H9 (cell line): ENCODE results near the gene NUP210. TPM values are rescaled to one million over a fixed set of nuclear protein-coding genes. Genes with fewer than 3 reads are reported as not detected.

Experiments
- DNase-seq: peaks from one replicate; pipeline ENCODE4 v3.0.0-alpha.2; 2017
- H2AFZ ChIP-seq: one replicate; pipeline ENCODE4 v1.6.1; 2013; ENCODE audit warnings: mild to moderate bottlenecking, low read length, control low read depth, moderate library complexity
- H2AK5ac ChIP-seq: 2 replicates; pipeline ENCODE4 v1.6.1; 2013; ENCODE audit warnings: low read length, control low read depth, mixed read lengths; ENCODE audit not compliant: insufficient read length
- H2BK120ac ChIP-seq: one replicate; pipeline ENCODE4 v1.6.1; 2013; ENCODE audit warnings: low read depth, mild to moderate bottlenecking, low read length, control low read depth, inconsistent platforms; ENCODE audit not compliant: poor library complexity, severe bottlenecking
- H2BK12ac ChIP-seq: 2 replicates; pipeline ENCODE4 v1.6.1; 2013; ENCODE audit warnings: low read length, control low read depth, mixed read lengths, low read depth; ENCODE audit not compliant: insufficient read length
- H2BK15ac ChIP-seq: 2 replicates; pipeline ENCODE4 v1.6.1; 2013; ENCODE audit warnings: low read depth, low read length, control low read depth
- H2BK20ac ChIP-seq: one replicate; pipeline ENCODE4 v1.6.1; 2013; ENCODE audit warnings: low read depth, mild to moderate bottlenecking, low read length, control low read depth, inconsistent platforms; ENCODE audit not compliant: poor library complexity, severe bottlenecking
- H2BK5ac ChIP-seq: 2 replicates; pipeline ENCODE4 v1.6.1; 2013; ENCODE audit warnings: low read length, control low read depth, mixed read lengths; ENCODE audit not compliant: insufficient read length
- H3K14ac ChIP-seq: 2 replicates; pipeline ENCODE4 v1.6.1; 2013; ENCODE audit warnings: low read length, control low read depth; ENCODE audit not compliant: insufficient read depth
- H3K18ac ChIP-seq: 2 replicates; pipeline ENCODE4 v1.6.1; 2013; ENCODE audit warnings: low read depth, mild to moderate bottlenecking, mixed read lengths, low read length, control low read depth; ENCODE audit not compliant: insufficient read length
- H3K23ac ChIP-seq: 2 replicates; pipeline ENCODE4 v1.6.1; 2013; ENCODE audit warnings: low read length, control low read depth, mixed read lengths, low read depth; ENCODE audit not compliant: insufficient read length
- H3K23me2 ChIP-seq: 2 replicates; pipeline ENCODE4 v1.6.1; 2013; ENCODE audit warnings: low read depth, mild to moderate bottlenecking, mixed read lengths, low read length, control low read depth; ENCODE audit not compliant: insufficient read length, poor library complexity, severe bottlenecking
- H3K27ac ChIP-seq: 2 replicates; pipeline ENCODE4 v1.5.1; 2013; ENCODE audit warnings: low read length, control low read depth, mixed read lengths, low read depth; ENCODE audit not compliant: insufficient read length
- H3K27me3 ChIP-seq: 2 replicates; pipeline ENCODE4 v1.6.1; 2013; ENCODE audit warnings: low read length, control low read depth, inconsistent platforms; ENCODE audit not compliant: insufficient read depth
- H3K4ac ChIP-seq: 2 replicates; pipeline ENCODE4 v1.6.1; 2013; ENCODE audit warnings: low read depth, mild to moderate bottlenecking, control low read depth, inconsistent platforms, low read length, moderate library complexity
- H3K4me1 ChIP-seq: 2 replicates; pipeline ENCODE4 v1.6.1; 2013; ENCODE audit warnings: low read length, control low read depth, inconsistent platforms; ENCODE audit not compliant: insufficient read depth
- H3K4me2 ChIP-seq: 2 replicates; pipeline ENCODE4 v1.6.1; 2013; ENCODE audit warnings: low read length, control low read depth, mixed read lengths; ENCODE audit not compliant: insufficient read length, insufficient read depth
- H3K56ac ChIP-seq: 2 replicates; pipeline ENCODE4 v1.6.1; 2013; ENCODE audit warnings: low read depth, mild to moderate bottlenecking, mixed read lengths, low read length, control low read depth; ENCODE audit not compliant: insufficient read length
- H3K79me1 ChIP-seq: 2 replicates; pipeline ENCODE4 v1.6.1; 2013; ENCODE audit warnings: low read depth, mild to moderate bottlenecking, moderate library complexity, low read length, control low read depth, inconsistent platforms; ENCODE audit not compliant: insufficient read depth, poor library complexity, severe bottlenecking
- H3K79me2 ChIP-seq: 2 replicates; pipeline ENCODE4 v1.6.1; 2013; ENCODE audit warnings: low read length, control low read depth, inconsistent platforms; ENCODE audit not compliant: insufficient read depth
- H3K9ac ChIP-seq: 2 replicates; pipeline ENCODE4 v1.6.1; 2013; ENCODE audit warnings: low read length, control low read depth, mixed read lengths; ENCODE audit not compliant: insufficient read length; ENCODE audit errors: extremely low read depth
- H3K9me3 ChIP-seq: one replicate; pipeline ENCODE4 v1.6.1; 2013; ENCODE audit warnings: low read depth, low read length, inconsistent platforms; ENCODE audit not compliant: control insufficient read depth
- H3T11ph ChIP-seq: one replicate; pipeline ENCODE4 v1.6.1; 2013; ENCODE audit warnings: mild to moderate bottlenecking, low read length, control low read depth, inconsistent platforms
- H4K20me1 ChIP-seq: one replicate; pipeline ENCODE4 v1.6.1; 2013; ENCODE audit not compliant: control insufficient read depth, insufficient read length, insufficient read depth
- H4K5ac ChIP-seq: 2 replicates; pipeline ENCODE4 v1.6.1; 2013; ENCODE audit warnings: low read depth, mild to moderate bottlenecking, mixed read lengths, low read length, control low read depth; ENCODE audit not compliant: insufficient read length
- H4K8ac ChIP-seq: replicated peaks from 2 replicates; pipeline ENCODE4 v1.6.1; 2013; ENCODE audit warnings: low read length, control low read depth, mixed read lengths, low read depth; ENCODE audit not compliant: insufficient read length
- H4K91ac ChIP-seq: 2 replicates; pipeline ENCODE4 v1.6.1; 2013; ENCODE audit warnings: low read depth, mild to moderate bottlenecking, moderate library complexity, mixed read lengths, low read length, control low read depth; ENCODE audit not compliant: insufficient read length
- H3K27ac Mint-ChIP-seq, 3 experiments: 2 replicates in 2 of 3; 3 replicates in 1 of 3; pipeline ENCODE4 v1.8.0; 2020 to 2021; ENCODE audit warnings: mixed read lengths in 3 of 3, mild to moderate bottlenecking in 1 of 3, moderate library complexity in 1 of 3
- H3K27me3 Mint-ChIP-seq: 2 replicates; pipeline ENCODE4 v1.8.0; 2021; ENCODE audit warnings: low read depth, mild to moderate bottlenecking, moderate library complexity, mixed read lengths
- H3K36me3 Mint-ChIP-seq, 3 experiments: 2 replicates in 2 of 3; 3 replicates in 1 of 3; pipeline ENCODE4 v1.8.0; 2020 to 2021; ENCODE audit warnings: low read depth in 3 of 3, mixed read lengths in 3 of 3; ENCODE audit not compliant: insufficient read depth in 1 of 3
- H3K4me1 Mint-ChIP-seq, 2 experiments: 2 replicates each; pipeline ENCODE4 v1.8.0; 2020; ENCODE audit warnings: mixed read lengths in 2 of 2
- H3K4me3 Mint-ChIP-seq, 2 experiments: 2 replicates in 1 of 2; 3 replicates in 1 of 2; pipeline ENCODE4 v1.8.0; 2020 to 2021; ENCODE audit warnings: mild to moderate bottlenecking in 2 of 2, mixed read lengths in 2 of 2, moderate library complexity in 1 of 2
- H3K9me3 Mint-ChIP-seq, 2 experiments: 2 replicates in 1 of 2; 3 replicates in 1 of 2; pipeline ENCODE4 v1.8.0; 2020; ENCODE audit warnings: mild to moderate bottlenecking in 2 of 2, mixed read lengths in 2 of 2, moderate library complexity in 1 of 2
- WGBS: extraction: QIAGEN DNeasy Blood & Tissue Kit; methylation state at CpG from one replicate; pipeline ENCODE4 v1.1.7; 2013; ENCODE audit warnings: missing lambda C conversion rate, low lambda C conversion rate, mixed read lengths; ENCODE audit not compliant: insufficient read length; ENCODE audit errors: extremely low coverage; 5-methylcytosine and 5-hydroxymethylcytosine counted together
- total RNA-seq: library from RNA; stranded (reverse); gene quantifications from 2 replicates; pipeline ENCODE4 v1.2.1, GENCODE V29; 2021
- TF ChIP-seq, protein P1 (sequence below): fragments of 200-600 bp; sonication (generic); conservative IDR thresholded peaks from 3 replicates; pipeline ENCODE4 v1.8.0; 2021; ENCODE audit warnings: antibody characterized with exemption, mild to moderate bottlenecking

The NUP210 gene
- total RNA-seq, 1 experiment from 2014 or later = 48.8 TPM

DNA sequence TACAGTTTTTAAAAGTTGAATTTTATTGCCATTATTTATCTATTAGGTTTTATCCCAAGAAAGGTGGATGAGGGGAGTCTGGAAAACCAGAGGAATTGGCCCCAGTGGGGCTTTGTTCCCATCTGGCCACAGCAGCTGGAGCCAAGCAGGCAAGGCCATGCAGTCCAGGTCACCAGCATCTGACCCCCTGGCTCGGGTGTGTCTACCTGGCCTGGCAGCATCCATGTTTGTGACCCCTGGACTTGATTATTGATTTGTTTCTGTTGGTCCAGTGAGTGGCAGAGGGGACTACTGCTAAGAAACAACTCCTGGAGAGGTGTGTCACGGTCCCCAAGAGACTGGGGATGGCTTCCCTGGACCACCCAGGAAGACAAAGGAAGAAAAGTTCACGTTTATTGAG is 111.1 kb downstream of the NUP210 start:
- H2AK5ac ChIP-seq = no peak overlapping the region
- H3K4me1 Mint-ChIP-seq = peaks cover 0 to 7% of the 10 kb centered on the region in 2 experiments
- no peak overlapping the region for H3K9ac ChIP-seq
- H3T11ph ChIP-seq = no peak overlapping the region
- no peak overlapping the region for H3K27ac ChIP-seq
- no peak overlapping the region for H4K8ac ChIP-seq
- H3K36me3 Mint-ChIP-seq = peaks cover 0 to 5% (median 0%) of the 10 kb centered on the region in 3 experiments; a peak in 1 of 7 replicates
- no peaks in the 10 kb centered on the region for H3K79me2 ChIP-seq
- H4K5ac ChIP-seq = no peak overlapping the region
- no peak overlapping the region for H2BK12ac ChIP-seq
- H3K4me1 ChIP-seq = no peaks in the 10 kb centered on the region
- no peak overlapping the region for H3K4me3 Mint-ChIP-seq
- H2AFZ ChIP-seq = no peak overlapping the region
- no peak overlapping the region for H3K56ac ChIP-seq
- H3K4ac ChIP-seq = no peak overlapping the region
- H3K9me3 Mint-ChIP-seq = no peaks in the 10 kb centered on the region
- no peak overlapping the region for H2BK15ac ChIP-seq
- no peak overlapping the region for H2BK5ac ChIP-seq
- H2BK20ac ChIP-seq = no peak overlapping the region
- no peak overlapping the region for H3K14ac ChIP-seq
- no CpG with 5 or more reads among the region's 3 CpGs for WGBS
- TF ChIP-seq, protein P1, sequence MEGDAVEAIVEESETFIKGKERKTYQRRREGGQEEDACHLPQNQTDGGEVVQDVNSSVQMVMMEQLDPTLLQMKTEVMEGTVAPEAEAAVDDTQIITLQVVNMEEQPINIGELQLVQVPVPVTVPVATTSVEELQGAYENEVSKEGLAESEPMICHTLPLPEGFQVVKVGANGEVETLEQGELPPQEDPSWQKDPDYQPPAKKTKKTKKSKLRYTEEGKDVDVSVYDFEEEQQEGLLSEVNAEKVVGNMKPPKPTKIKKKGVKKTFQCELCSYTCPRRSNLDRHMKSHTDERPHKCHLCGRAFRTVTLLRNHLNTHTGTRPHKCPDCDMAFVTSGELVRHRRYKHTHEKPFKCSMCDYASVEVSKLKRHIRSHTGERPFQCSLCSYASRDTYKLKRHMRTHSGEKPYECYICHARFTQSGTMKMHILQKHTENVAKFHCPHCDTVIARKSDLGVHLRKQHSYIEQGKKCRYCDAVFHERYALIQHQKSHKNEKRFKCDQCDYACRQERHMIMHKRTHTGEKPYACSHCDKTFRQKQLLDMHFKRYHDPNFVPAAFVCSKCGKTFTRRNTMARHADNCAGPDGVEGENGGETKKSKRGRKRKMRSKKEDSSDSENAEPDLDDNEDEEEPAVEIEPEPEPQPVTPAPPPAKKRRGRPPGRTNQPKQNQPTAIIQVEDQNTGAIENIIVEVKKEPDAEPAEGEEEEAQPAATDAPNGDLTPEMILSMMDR = no peak
- H4K20me1 ChIP-seq = no peaks in the 10 kb centered on the region
- H3K9me3 ChIP-seq = no peaks in the 10 kb centered on the region
- H3K23me2 ChIP-seq = peaks cover 4% of the 10 kb centered on the region
- H4K91ac ChIP-seq = no peak overlapping the region
- H2BK120ac ChIP-seq = no peak overlapping the region
- H3K23ac ChIP-seq = no peak overlapping the region
- H3K27ac Mint-ChIP-seq = no peak overlapping the region
- H3K27me3 Mint-ChIP-seq = peaks cover 3% of the 10 kb centered on the region
- H3K18ac ChIP-seq = no peak overlapping the region
- H3K79me1 ChIP-seq = no peaks in the 10 kb centered on the region
- H3K4me2 ChIP-seq = no peak overlapping the region
- no peaks in the 10 kb centered on the region for H3K27me3 ChIP-seq
- DNase-seq = no peak
